ENCODE data around the gene ZBTB20. TPM values are rescaled to one million over a fixed set of nuclear protein-coding genes. Genes with fewer than 3 reads are reported as not detected.

The ZBTB20 gene
- total and polyA plus RNA-seq, 2 of the 4 experiments (the other 2 are of a cell fraction), result 0.75 to 14.7 TPM

DNA sequence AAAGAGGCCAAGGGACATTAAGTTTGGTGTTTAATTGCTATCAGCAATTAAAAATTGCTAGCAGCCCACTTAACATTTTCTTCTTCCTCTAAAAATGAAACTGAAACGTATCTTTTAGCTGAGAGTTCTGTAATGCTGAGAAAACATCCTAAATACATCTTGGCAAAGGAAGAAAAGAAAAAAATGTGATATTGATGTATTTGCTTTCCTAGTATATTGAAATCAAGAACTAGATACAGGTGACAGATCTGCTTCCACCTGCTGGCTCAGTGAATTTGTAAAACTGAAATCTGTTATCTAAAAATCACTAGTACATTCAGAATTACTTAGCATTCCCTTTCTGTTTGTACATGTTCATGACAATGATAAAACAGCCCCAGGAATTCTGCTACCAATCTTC is 283.2 kb downstream of the ZBTB20 start:
- Histone ChIP-seq H4K8ac (ENCODE audit: low read depth in 2 of 2, low read length in 2 of 2) (no peak overlapping the region), H3K9ac (ENCODE audit: low read depth, low read length) (no peak overlapping the region), H3K9me3 (ENCODE audit: control insufficient read depth, insufficient read depth, low read length) (no peaks in the 10 kb centered on the region), H3K56ac (ENCODE audit: extremely low read depth, insufficient read depth, low read length) (no peak overlapping the region), H3K27me3 (ENCODE audit: control insufficient read depth, insufficient read depth, low read length) (no peaks in the 10 kb centered on the region), H3K14ac (replicated peaks; ENCODE audit: low read depth, low read length) (no peak overlapping the region), H4K5ac (ENCODE audit: low read depth, low read length) (no peak overlapping the region), H4K20me1 (ENCODE audit: insufficient read depth, low read length) (no peaks in the 10 kb centered on the region), H3K9me1 (ENCODE audit: insufficient read depth, low read length) (no peaks in the 10 kb centered on the region), H3K79me1 (ENCODE audit: low read depth in 1 of 2, low read length in 2 of 2) (no peaks in the 10 kb centered on the region), H2BK20ac (ENCODE audit: low read depth, low read length) (no peak overlapping the region), H2AK9ac (replicated peaks; ENCODE audit: low read depth, low read length, poor library complexity) (no peak overlapping the region), H3K4me2 (ENCODE audit: low read depth, low read length) (peak overlapping the region; percentile 81; the same call in 1 of the 2 replicates), H3K23ac (ENCODE audit: low read depth, low read length) (no peak overlapping the region), H3K4ac (ENCODE audit: low read depth, low read length) (no peak overlapping the region), H2BK5ac (ENCODE audit: low read depth, low read length, poor library complexity, severe bottlenecking) (no peak overlapping the region), H3K4me3 (ENCODE audit: insufficient read depth, low read depth, low read length) (no peak overlapping the region), H2AK5ac (ENCODE audit: low read depth, low read length) (no peak overlapping the region), H4K91ac (ENCODE audit: insufficient read depth, low read depth, low read length) (no peak overlapping the region), H2BK120ac (ENCODE audit: low read depth, low read length) (no peak overlapping the region), H3K4me1 (ENCODE audit: control insufficient read depth, insufficient read depth, low read length) (no peaks in the 10 kb centered on the region), H3K36me3 (ENCODE audit: control insufficient read depth, insufficient read depth, low read length) (no peaks in the 10 kb centered on the region), H3K18ac (ENCODE audit: low read depth, low read length) (no peak overlapping the region), H3K27ac (ENCODE audit: insufficient read depth, low read length) (no peak overlapping the region), H2BK15ac (ENCODE audit: low read depth, low read length) (no peak overlapping the region), H2AFZ (replicated peaks; ENCODE audit: low read length, poor library complexity) (no peak overlapping the region)
- in situ Hi-C loops (cut with MboI; ENCODE audit: low sequenced_read_pairs) (no loop called here), dilution Hi-C loops (cut with HindIII; ENCODE audit: low sequenced_read_pairs, unreplicated experiment) (no loop called here), intact Hi-C loops (cut with micrococcal nuclease) (no loop called here)
- TF ChIP-seq CHD1 (IDR thresholded peaks at IDR 0.05; ENCODE audit: low read depth, low read length) (no peak), FOS (IDR thresholded peaks at IDR 0.05; ENCODE audit: low read depth, low read length) (no peak), RCOR1 (IDR thresholded peaks at IDR 0.05; ENCODE audit: insufficient replicate concordance, low read length) (no peak), BHLHE40 (IDR thresholded peaks at IDR 0.05; ENCODE audit: low read depth, low read length) (no peak), RFX5 (IDR thresholded peaks at IDR 0.05; ENCODE audit: low read depth, low read length) (no peak), RAD21 (IDR thresholded peaks at IDR 0.05; ENCODE audit: low read length) (no peak)
- no peak for DNase-seq
- no TSS peak for BruUV-seq (replicated peaks)
- CTCF ChIA-PET, result no interaction called here
- POLR2A ChIA-PET (ENCODE audit: unreplicated experiment), result no interaction called here
- no peak for ATAC-seq (ENCODE audit: low read depth)
- WGBS, 2 experiments (ENCODE audit: extremely low coverage in 2 of 2, insufficient read length in 1 of 2), result no CpG with 5 or more reads among the region's 1 CpG

Measured in IMR-90 (cell line).